Lower leg skin (tissue), 4 donors: ENCODE results near the gene CNDP2. TPM values are rescaled to one million over a fixed set of nuclear protein-coding genes. Genes with fewer than 3 reads are reported as not detected.

Experiments used
- DNase-seq, 2 donors: peaks; one replicate each; pipeline ENCODE4 v3.0.0-alpha.2; 2019; ENCODE audit warnings: low spot score in 2 of 2
- H3K4me3 ChIP-seq: fragments of 200-600 bp; sonication (generic); 2 replicates; pipeline ENCODE4 v1.5.1; 2017; ENCODE audit warnings: mild to moderate bottlenecking, low read depth; ENCODE audit not compliant: poor library complexity, severe bottlenecking
- CTCF ChIP-seq, 3 donors: fragments of 450-650 bp; IDR thresholded peaks; one replicate each; pipeline ENCODE4 v1.5.1; 2016; ENCODE audit warnings: antibody characterized with exemption in 3 of 3, mild to moderate bottlenecking in 3 of 3, moderate library complexity in 2 of 3
- POLR2A ChIP-seq, 2 donors: fragments of 450-650 bp; IDR thresholded peaks; one replicate each; pipeline ENCODE4 v1.6.1; 2016 to 2017; ENCODE audit warnings: antibody characterized with exemption in 2 of 2, mild to moderate bottlenecking in 1 of 2, moderate library complexity in 1 of 2
- WGBS, 2 donors: methylation state at CpG; one replicate each; pipeline ENCODE4 v1.1.5; 2018; 5-methylcytosine and 5-hydroxymethylcytosine counted together
- intact Hi-C: fragments of 100-400 bp; cut with DNase I; formaldehyde crosslinking; loops from one replicate; pipeline ENCODE4 v1.15.0; 2023; ENCODE audit warnings: low total_unique reads
- total RNA-seq, 4 donors: library from RNA; depleted of rRNA; stranded (reverse); fragments of >200 nt; gene quantifications; one replicate each; pipeline ENCODE4 v1.1.0, GENCODE V29; 2016

Gene CNDP2
- total RNA-seq, 4 donors from 2014 or later: 56.0 to 78.2 (median 73.0) TPM

- TF ChIP-seq CTCF (IDR thresholded peaks at IDR 0.05) (no peak), POLR2A (IDR thresholded peaks at IDR 0.05) (no peak)
- DNase-seq: peak in 1 of 2 donors; percentile 45
- intact Hi-C loops: no loop called here
- H3K4me3 ChIP-seq: no peak overlapping the region
- WGBS, 2 donors: 92 to 93% methylated on average over 15 of the region's 15 CpGs
Observed at GRCh38 chr18:74512321-74513053, 16.3 kb downstream of the CNDP2 start.

DNA sequence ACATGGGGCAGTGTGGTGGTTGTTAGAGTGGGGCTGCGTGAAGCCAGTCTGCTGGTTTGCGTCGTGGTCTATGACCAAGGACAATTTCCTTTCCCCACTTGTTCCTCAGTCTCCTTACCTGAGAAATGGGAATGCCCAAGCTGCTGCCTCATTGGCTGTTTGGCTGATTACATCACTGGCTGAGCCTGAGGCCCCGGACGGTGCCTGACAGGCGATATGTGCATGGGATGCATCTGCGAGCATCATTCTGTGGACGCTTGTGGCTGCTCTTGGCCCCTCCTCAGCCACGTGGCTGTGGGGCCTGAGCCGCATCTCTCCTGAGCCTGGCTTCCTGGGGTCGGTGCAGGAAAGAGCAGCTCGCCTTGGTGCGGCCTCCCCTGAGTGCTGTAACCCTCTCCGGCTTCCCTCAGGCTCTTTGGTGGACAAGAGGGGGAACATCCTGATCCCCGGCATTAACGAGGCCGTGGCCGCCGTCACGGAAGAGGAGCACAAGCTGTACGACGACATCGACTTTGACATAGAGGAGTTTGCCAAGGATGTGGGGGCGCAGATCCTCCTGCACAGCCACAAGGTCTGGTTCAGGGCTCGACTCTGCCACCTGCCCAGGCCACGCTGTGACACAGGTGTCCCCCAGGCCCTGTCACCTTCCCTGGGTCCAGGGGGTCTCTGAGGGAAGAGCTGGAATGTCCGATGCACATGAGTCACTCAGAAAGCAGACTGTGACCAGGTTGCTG is 17.2 kb downstream of the CNDP2 start:
- DNase-seq: peak in 1 of 2 donors; percentile 67
- no peak overlapping the region for H3K4me3 ChIP-seq
- intact Hi-C loops: no loop called here
- 88 to 93% methylated on average over 27 of the region's 27 CpGs for WGBS, 2 donors
- no peak for TF ChIP-seq POLR2A (IDR thresholded peaks at IDR 0.05)
- TF ChIP-seq CTCF (IDR thresholded peaks at IDR 0.05): no peak

DNA sequence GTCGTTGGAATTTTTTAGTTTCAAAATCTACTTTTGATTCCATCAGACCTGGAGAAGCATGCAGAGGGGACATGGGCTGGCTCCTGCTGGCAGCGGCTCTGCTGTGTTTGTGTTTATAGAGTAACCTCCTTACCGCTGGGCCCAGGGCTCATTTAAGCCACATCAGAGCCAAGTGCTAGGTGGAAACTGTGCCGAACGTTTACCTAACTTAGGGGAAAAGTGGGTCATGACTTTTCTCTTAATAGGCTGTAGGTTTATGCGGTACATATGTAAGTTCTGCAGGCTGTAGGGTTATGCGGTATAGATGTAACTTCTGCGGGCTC is 17.7 kb downstream of the CNDP2 start:
- 83 to 85% methylated on average over 8 of the region's 8 CpGs for WGBS, 2 donors
- no peak for TF ChIP-seq CTCF (IDR thresholded peaks at IDR 0.05)
- TF ChIP-seq POLR2A (IDR thresholded peaks at IDR 0.05): no peak
- H3K4me3 ChIP-seq: no peak overlapping the region
- peak in 1 of 2 donors; percentile 46 for DNase-seq
- intact Hi-C loops: no loop called here

DNA sequence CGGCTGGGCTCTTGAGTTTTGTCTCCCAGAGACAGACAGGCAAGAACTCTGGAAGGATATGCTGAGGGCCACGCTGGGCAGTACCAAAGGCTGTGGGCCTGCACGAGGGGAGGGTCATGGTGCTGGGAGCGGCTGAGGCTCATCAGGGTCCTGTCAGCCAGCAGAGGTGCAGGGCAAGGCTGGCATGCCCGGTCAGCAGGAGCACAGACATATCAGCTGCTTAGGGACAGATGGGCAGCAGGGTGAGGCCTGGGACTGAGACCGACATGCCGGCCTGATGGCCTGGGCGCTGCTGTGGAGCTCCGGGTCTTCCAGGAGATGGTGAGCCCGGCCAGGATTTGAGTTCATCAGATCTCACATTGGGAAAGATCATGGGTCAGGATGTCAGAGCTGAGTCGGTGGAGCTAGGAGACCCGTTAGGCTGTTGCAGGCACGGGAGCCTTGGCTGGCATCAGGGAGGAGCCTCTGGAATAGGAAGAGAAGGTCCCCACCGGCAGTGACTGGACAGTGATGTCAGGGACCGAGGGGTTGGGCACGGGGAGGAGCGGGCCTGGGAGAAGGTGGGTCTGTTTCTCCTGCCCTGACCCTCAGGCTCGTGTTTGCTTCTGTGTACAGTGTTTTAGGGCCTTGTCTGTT is 18.8 kb downstream of the CNDP2 start:
- DNase-seq: peak in 1 of 2 donors; percentile 84
- intact Hi-C loops: no loop called here
- H3K4me3 ChIP-seq: no peak overlapping the region
- WGBS, 2 donors: 88 to 90% methylated on average over 17 to 18 of the region's 18 CpGs
- TF ChIP-seq POLR2A (IDR thresholded peaks at IDR 0.05): no peak
- no peak for TF ChIP-seq CTCF (IDR thresholded peaks at IDR 0.05)

DNA sequence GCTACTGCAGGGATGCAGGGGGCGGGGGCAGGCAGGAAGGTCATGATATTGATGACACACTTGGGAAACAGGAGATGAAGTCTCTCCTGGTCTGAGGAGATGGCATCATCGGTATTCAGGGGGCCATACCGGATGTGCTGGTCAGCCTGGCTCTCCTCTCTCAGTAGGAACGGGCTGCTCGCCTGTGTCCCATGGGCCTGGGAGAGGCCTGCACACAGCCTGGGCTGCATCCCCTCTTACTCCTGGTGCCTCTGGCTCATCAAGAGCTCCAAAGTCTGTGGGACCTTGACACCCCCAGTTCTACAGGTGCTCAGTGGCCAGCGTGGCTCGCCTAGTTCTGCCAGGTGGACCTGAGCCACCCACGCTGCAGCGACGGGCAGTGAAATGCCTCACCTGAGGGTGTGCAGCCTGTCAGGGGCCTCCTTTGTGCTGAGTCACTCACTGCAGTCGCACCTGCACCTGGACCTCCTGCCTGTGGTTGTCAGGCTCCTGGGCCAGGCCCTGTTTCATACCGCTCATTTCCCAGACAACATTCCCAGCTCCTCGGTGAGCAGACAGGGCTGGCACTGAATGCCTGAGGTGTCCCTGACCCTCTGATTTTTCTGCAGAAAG is 19.6 kb downstream of the CNDP2 start:
- no peak overlapping the region for H3K4me3 ChIP-seq
- intact Hi-C loops: no loop called here
- DNase-seq: peak in 1 of 2 donors; percentile 32
- TF ChIP-seq POLR2A (IDR thresholded peaks at IDR 0.05) (no peak), CTCF (IDR thresholded peaks at IDR 0.05) (no peak)
- 87 to 95% methylated on average over 9 to 10 of the region's 13 CpGs for whole genome bisulfite sequencing, 2 donors
